ENCODE measurements around the gene NEUROD2. TPM values are rescaled to one million over a fixed set of nuclear protein-coding genes. Genes with fewer than 3 reads are reported as not detected.

NEUROD2 gene
- total and polyA plus RNA-seq, 8 donors = 0.03 to 0.31 (median 0.25) TPM; not detected in 5

- Histone ChIP-seq H3K27me3 (peaks cover 10 to 86% (median 39%) of the 10 kb centered on the region in 3 donors), H3K9me3 (no peaks in the 10 kb centered on the region), H3K4me3 (peak overlapping the region; percentile 34 to 52 (median 36)), H3K4me1 (peaks cover 11 to 51% (median 40%) of the 10 kb centered on the region in 4 donors), H3K27ac (peak overlapping the region in 2 of 5 donors; percentile 56 to 69), H3K36me3 (no peaks in the 10 kb centered on the region)
- TF ChIP-seq CTCF (IDR thresholded peaks at IDR 0.05) (no peak), EP300 (IDR thresholded peaks at IDR 0.05) (no peak), POLR2AphosphoS5 (IDR thresholded peaks at IDR 0.05) (no peak), POLR2A (IDR thresholded peaks at IDR 0.05) (no peak)
- DNase-seq = no peak
- intact Hi-C loops (cut with DNase I; ENCODE audit: low total_unique reads) = loop anchor here (5.0 kb wide), 1 partner anchor 125 kb away; no protein-coding TSS in a partner anchor
- 1 to 6% (median 3%) methylated on average over 27 to 72 of the region's 72 CpGs for WGBS, 5 donors
Measured at GRCh38 chr17:39627047-39627711, 19.5 kb upstream of the NEUROD2 start.

- Histone ChIP-seq H3K36me3 (no peaks in the 10 kb centered on the region), H3K4me3 (peak within 1 kb of the TSS; percentile 34 to 52 (median 36)), H3K9me3 (no peaks in the 10 kb centered on the region), H3K4me1 (peaks cover 11 to 50% (median 45%) of the 10 kb centered on the region in 4 donors), H3K27me3 (peaks cover 10 to 83% (median 39%) of the 10 kb centered on the region in 3 donors), H3K27ac (peak within 1 kb of the TSS in 3 of 5 donors; percentile 7 to 69 (median 56))
- 16 to 23% (median 18%) methylated on average over 28 to 29 of the region's 29 CpGs for WGBS, 5 donors
- TF ChIP-seq CTCF (IDR thresholded peaks at IDR 0.05) (no peak), POLR2AphosphoS5 (IDR thresholded peaks at IDR 0.05) (no peak), POLR2A (IDR thresholded peaks at IDR 0.05) (no peak), EP300 (IDR thresholded peaks at IDR 0.05) (no peak)
- intact Hi-C loops (cut with DNase I; ENCODE audit: low total_unique reads) = loop anchor here (5.0 kb wide), 1 partner anchor 126 kb away; no protein-coding TSS in a partner anchor
- peak in 1 of 2 donors; percentile 65 for DNase-seq
Measured at GRCh38 chr17:39626171-39627046, 18.7 kb upstream of the NEUROD2 start, which contains the start of gene PPP1R1B. PPP1R1B (plus strand) TSS chr17:39626952; CDS start chr17:39627393, 441 bp downstream.

GRCh38 chr17:39625198-39625785, 17.6 kb upstream of the NEUROD2 start:
- Histone ChIP-seq H3K27me3 (peaks cover 10 to 76% (median 39%) of the 10 kb centered on the region in 3 donors), H3K27ac (no peak overlapping the region), H3K36me3 (no peaks in the 10 kb centered on the region), H3K4me1 (peaks cover 11 to 50% (median 43%) of the 10 kb centered on the region in 4 donors), H3K4me3 (no peak overlapping the region), H3K9me3 (no peaks in the 10 kb centered on the region)
- 33 to 59% (median 42%) methylated on average over 3 to 5 of the region's 5 CpGs for WGBS, 5 donors
- TF ChIP-seq EP300 (IDR thresholded peaks at IDR 0.05) = no peak
- TF ChIP-seq CTCF (IDR thresholded peaks at IDR 0.05) = no peak
- intact Hi-C loops (cut with DNase I; ENCODE audit: low total_unique reads) = loop anchor here (5.0 kb wide), 1 partner anchor 127 kb away; no protein-coding TSS in a partner anchor
- DNase-seq = peak in 1 of 2 donors; percentile 58

- Histone ChIP-seq H3K4me3 (no peak overlapping the region), H3K27me3 (peaks cover 10 to 66% (median 39%) of the 10 kb centered on the region in 3 donors), H3K27ac (no peak overlapping the region), H3K36me3 (no peaks in the 10 kb centered on the region), H3K4me1 (peaks cover 11 to 50% (median 43%) of the 10 kb centered on the region in 4 donors), H3K9me3 (no peaks in the 10 kb centered on the region)
- 78 to 88% (median 82%) methylated on average over 8 of the region's 8 CpGs for WGBS, 5 donors
- intact Hi-C loops (cut with DNase I; ENCODE audit: low total_unique reads) = no loop called here
- TF ChIP-seq POLR2AphosphoS5 (IDR thresholded peaks at IDR 0.05) (no peak), POLR2A (IDR thresholded peaks at IDR 0.05) (no peak), CTCF (IDR thresholded peaks at IDR 0.05) (no peak), EP300 (IDR thresholded peaks at IDR 0.05) (no peak)
- no peak for DNase-seq
Measured at GRCh38 chr17:39624313-39624712, 16.6 kb upstream of the NEUROD2 start.
